Stimulated activated CD4-positive, alpha-beta T cell treated with anti-CD3 and anti-CD28 coated beads, Interleukin-1b, Interleukin-23, amount 100 ng/mL, for 1 hour (primary cell): ENCODE data around the gene CPSF3.
"Not testable (repeated sequence)": the region's sequence is repeated elsewhere in the genome, so short reads cannot be mapped to it uniquely, and the experiment has no call there.

Source experiments
- DNase-seq, 2 donors: peaks; one replicate each; pipeline ENCODE4 v3.0.0-alpha.2; 2020; ENCODE audit warnings: low read depth in 2 of 2

CPSF3 gene

DNA sequence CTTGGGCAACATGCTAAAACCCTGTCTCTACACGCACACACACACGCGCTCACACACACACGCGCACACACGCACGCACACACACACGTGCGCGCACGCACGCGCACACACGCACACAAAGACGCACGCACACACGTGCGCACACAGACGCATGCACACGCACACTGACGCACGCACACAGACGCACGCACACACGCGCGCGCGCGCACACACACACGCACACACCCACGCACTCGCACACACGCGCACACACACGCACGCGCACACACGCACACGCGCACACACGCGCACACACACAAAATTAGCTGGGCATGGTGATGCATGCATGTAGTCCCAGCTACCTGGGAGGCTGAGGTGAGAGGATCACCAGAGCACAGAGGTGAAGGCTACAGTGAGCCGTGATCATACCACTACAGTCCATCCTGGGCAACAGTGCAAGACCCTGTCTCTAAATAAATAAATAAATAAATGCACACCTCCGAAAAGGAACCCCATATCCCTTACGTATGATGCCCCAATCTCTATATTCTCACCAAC, 42.8 kb downstream of the CPSF3 start:
- DNase-seq = no peak

DNA sequence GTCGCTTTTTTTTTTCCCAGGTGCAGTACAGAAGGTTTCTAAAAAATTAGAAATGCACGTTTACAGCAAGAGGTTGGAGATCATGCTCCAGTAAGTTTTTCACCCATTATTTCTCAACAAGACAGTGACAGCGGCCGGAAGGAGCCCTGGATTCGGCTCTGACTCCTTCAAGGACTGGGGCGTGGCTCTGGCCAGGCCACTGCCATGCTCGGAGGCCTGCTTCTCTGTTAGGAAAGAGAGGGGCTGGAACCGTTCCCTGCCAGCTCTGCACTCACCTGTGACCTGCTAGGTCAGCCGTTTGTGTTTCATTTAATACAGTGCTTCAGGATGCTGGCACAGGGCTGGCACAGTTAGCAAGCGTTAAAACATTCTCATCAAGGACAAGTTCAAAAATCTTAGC, 44.2 kb downstream of the CPSF3 start:
- DNase-seq = no peak

DNA sequence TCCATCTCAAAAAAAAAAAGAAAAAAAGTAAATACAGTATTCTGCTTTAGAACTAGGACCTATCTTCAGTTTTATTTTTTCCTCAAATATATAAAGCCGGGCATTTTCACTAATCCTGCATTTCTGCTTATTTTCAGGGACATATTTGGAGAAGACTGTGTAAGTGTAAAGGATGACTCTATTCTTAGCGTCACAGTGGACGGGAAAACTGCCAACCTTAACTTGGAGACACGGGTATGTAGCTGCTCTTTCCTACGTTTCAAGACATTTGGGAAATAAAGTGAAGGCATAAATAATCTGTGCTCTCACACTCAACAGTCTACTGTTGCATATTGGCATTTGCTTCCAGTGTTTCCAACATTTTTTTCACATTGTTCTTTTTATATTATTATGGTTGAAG, 47.8 kb downstream of the CPSF3 start:
- DNase-seq = no peak

DNA sequence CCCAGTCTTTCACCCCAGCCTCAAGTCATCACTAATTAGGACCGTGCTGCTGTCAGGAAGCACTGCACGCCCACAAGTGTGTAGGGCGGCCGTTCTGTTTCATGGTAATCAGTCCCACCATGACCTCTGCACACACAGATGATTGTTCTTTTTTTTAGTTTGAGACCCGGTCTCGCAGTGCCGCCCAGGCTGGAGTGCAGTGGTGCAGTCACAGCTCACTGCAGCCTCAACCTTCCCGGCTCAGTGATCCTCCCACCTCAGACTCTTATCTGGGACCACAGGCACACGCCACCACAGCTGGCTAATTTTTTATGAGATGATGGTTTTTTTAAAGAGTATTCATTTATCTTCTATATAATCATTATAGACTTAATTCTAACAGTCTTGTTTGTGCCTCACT, 49.1 kb downstream of the CPSF3 start:
- no peak for DNase-seq

DNA sequence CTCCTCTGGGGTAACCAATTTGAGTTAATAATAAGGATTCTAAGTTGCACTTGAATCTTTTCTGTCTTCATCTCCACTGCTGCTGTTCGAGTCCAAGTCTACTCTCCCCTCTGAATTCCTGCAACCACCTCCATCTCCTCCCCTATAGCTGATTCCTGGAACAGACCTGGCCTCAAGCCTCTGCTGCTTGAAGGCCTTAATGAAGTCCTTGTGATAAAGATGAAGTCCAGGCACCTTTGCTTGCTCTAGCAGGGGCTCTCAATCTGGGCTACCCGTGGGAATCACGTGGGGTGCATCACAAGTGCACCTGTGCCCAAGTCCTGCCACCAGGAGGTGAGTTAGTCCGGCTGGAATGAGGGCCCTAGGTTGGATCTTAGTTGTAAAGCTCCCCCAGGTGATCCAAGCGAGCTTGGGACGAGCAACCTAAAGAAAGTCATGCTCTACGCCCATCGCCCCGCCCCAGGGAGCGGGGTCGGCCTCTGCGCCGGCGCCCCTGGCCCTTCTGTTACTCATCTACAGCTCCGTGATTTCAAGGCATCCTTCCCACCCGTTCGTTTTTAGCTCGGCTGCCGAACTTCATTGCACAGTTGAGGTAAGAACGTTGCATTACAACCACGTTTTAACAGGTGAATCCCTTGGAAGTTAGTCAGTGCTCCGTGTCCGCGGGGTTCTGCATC, 50.0 kb downstream of the CPSF3 start:
- no peak for DNase-seq

DNA sequence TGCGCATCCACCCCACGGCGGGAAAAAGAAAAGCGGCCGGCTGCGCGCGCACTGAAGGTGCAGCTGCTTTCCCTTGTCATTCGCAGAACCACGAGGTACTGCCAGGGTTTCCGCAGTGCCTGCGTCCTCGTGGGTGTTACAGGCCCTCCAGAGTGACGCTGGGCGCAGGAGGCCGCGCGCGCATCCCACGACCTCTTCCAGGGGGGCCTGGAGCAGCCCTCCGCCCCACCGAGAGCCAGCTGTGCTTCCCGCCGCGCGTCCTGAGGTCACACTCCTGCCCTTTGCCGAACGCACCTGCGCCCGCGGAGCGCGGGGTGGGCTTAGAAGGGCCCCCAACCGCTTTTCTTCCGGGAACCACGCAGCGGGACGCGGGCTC, 50.5 kb downstream of the CPSF3 start:
- peak; percentile 31 to 35 for DNase-seq

DNA sequence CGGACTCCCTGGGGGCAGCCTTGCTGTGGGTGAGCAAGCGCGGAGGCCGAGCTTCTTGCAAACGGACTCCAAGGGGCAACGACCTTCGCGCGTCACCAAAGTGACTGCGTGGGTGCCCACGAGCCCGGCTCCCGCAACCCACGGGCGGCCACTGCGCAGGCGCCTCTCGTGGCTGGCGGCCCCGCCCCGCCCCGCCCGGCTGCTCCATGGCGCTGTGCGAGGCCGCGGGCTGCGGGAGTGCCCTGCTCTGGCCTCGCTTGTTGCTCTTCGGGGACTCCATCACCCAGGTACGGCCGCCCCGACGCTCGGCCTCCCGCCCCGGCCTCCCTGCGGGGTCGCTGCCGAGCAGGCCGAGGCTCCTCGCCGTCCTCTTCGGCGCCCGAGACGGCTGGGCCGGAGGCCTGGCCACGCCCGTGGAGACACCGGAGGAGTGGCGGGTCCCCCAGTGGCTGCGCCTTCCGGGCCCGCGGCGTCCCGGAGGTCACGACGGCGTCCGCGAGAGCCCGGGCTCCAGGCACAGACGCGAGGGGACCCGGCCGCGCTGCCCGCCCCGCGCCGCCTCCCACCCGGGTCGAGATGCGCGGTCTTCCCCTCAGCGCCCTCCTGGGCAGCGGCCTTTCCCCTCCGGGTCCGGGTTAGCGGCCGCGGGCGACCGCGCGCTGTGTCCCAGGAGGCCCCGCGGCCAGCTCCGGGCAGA, 51.1 kb downstream of the CPSF3 start, which contains the start of gene IAH1:
Gene IAH1 (plus strand): TSS at position 191 of the 697 bp plus-strand sequence. CDS start 16 bp downstream, at position 207.
- peak; percentile 44 to 57 for DNase-seq

DNA sequence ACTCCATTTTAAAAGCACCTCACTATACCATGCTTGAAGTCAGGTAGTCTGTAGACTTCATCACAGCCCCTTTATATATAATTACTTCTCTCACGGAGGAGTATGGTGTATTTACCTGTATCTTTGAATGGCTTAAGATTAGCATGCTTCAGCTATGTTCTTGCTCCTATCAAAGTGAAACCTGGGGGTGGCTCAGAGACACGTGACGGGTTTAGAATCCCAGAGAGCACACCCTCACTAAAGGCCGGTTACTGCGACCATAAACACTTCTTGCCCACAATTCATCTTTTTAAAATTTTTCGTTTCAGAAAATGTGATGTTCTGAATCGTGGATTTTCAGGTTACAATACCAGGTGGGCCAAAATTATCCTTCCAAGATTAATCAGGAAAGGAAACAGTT, 54.5 kb downstream of the CPSF3 start:
- DNase-seq = no peak

DNA sequence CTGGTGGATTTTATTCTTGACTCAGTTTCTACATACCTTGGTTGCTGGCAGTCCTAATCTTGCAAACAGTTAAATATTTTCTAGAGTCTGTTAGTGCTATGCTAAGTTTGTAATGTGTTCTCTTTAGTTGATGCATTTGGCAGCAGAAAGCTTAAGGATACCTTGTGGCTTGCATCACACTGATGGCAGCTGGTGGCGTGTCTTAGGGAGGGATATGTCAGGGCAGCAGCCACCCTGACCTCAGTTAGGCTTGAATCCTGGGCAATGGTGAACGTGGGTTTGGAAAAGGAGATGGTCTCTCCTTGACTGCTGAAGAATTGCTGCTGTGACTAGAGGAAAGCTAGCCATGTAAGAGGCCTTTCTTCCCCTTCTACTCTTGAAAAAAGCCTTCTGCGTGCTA, 55.1 kb downstream of the CPSF3 start:
- DNase-seq = no peak

DNA sequence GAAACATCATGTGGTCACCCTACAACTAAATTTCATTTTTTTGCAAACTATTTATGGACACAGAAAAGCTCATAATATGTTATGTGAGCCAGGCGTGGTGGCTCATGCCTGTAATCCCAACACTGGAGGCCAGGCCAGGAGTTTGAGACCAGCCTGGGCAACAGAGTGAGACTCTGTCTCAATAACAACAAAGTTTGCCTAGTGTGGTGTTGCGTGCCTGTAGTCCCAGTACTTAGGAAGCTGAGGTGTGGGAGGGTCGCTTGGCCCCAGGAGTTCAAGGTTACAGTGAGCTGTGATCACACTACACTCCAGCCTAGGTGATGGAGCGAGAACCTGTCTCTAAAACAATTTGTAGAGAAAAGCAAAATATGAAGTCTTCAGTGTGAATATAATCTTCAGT, 56.7 kb downstream of the CPSF3 start:
- no peak for DNase-seq

DNA sequence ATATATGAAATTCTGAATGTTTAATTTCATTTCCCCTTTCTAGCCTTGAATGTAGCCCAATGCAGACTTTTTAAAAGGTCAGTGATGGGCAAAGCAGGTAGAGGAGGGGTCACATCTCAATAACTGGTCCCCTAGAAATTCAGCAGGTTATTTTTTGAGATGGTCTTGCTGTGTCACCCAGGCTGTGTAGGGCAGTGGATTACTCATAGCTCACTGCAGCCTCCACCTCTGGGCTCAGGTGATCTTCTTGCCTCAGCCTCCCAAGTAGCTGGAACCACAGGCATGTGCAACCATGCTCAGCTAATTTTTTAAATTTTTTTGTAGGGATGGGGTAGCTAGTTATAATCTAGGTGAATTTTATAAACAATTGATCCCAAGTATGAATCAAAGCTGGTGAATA, 59.7 kb downstream of the CPSF3 start:
- no peak for DNase-seq

DNA sequence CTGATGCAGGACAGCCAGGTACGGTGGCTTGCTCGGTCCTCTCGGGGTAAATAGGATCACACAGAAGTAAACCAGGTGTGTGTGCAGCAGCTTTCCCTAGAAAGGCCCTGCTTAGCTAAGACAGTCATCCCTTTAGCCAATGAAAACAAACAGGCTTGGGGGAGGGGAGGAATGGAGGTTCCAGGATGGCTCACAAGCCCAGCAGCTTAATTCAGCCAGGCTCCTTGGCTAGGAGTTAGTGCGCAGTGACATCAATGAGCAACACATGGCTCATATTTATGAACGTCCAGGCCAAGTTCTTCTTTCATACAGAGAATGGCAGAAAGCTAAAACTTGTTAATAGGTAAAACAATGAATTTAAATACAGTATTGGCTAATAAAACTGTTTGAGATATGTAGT, 61.1 kb downstream of the CPSF3 start:
- DNase-seq = no peak

DNA sequence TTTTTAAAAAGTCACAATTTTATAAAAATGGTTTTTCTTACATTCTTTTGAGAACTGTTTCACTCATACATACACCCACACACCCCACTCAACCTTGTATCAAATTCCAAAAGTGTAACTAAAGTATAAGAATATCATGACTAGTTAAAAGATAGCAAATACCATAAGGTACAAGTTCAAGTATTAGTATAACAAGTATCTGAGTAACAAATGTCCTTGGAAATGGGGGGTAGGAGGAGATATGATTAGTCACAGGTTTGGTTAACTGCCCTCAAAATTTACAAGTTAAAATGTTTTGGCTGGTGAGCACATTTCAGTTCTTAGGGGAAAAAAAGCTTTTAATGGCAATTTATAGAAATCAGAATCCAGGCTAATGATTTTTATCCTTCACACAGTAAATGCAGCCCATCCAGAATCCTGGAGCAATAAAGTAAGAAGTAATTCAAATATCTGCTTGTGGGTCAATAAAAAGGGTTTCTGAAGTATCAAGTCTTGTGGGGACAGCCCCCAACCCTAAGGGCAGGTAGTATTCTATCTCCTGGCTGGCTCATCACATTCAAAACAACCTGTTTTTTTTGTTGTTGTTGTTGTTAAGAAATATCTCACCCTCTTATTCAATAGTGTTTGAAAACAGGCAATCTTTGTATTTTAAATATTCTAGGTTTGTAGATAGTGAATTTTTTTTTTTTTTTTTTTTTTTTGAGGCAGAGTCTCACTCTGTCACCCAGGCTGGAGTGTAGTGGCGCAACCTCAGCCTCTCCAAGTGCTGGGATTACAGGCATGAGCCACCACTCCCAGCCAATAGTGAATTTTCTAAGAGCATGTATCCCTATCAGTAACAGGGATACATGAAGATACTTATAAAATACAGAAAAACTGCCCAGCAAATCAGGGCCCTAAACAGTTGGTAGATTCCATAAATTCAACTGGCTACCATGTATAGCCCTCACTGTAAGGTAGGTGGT, 65.4 kb downstream of the CPSF3 start:
- no peak for DNase-seq

DNA sequence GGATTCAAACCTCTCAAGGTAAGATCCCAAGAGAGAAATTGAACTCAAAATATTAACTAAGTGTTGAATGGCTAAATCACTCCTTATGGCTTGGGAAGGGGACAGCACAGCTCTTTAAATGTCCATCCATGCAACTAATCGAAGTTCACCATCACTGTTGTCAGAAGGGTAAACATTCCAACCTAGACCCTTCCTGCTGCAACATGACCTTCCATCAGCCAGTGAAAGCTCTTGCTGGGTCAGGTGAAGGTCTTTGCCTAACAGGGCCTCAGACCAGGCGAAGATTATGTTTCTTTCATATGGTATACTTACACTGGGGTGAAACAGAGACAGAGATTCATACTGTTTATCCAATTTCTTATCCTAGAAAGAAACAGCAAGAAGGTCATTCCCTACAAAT, 67.3 kb downstream of the CPSF3 start:
- no peak for DNase-seq

DNA sequence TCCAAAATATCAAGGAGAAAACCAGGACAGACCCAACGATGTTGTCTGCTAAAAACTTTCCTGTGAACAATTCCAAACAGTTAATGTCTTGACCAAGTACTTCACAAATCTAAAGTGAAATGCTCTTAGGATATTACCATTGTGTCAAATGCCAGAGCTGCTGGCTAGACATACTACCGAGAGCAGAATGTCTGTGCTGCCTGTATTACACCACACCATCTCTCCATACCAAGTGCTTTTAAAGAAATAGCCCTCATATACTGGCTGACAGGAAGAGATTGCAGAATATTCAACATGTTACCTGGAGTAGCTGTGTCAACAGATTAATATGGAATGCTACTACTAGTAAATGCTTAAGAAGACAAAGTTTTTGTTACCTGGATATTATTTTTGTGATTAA, 69.5 kb downstream of the CPSF3 start:
- DNase-seq = no peak

DNA sequence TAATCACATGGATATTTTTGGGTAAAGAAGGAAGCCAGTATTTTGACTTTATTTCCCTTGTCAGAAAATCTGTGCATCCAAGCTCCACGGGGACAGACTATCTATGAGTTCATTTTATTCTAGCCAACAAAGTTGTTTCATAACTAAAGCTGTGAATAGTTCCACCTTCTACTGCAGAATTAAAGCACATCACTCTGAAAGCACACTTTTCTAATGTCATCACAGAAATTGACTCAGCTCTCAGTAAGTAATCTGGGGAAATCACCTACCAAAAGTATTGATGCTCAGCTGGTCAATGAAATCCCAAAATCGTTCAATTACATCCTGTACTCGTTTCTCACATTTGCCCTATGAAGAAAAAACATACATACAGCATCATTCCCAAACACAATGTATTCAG, 70.0 kb downstream of the CPSF3 start:
- DNase-seq = no peak

DNA sequence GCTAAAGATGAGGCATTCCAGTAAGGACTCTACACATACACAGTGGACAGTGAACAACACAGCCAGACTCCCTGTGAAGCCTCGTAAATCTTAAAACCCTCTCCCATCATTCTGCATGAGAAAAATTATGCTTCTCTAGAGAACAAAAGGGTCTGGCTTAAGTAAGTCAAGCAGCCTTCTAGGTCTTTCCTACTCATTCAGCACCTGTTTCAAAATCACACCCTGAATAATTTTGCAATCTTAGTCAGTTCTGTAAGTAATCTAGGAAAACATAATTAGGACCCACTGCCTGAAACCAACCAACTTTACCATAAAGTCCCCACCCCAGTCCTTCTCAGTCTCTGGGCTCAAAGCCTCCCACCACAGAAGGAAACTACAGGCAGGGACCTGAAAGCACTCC, 70.6 kb downstream of the CPSF3 start:
- DNase-seq = no peak

DNA sequence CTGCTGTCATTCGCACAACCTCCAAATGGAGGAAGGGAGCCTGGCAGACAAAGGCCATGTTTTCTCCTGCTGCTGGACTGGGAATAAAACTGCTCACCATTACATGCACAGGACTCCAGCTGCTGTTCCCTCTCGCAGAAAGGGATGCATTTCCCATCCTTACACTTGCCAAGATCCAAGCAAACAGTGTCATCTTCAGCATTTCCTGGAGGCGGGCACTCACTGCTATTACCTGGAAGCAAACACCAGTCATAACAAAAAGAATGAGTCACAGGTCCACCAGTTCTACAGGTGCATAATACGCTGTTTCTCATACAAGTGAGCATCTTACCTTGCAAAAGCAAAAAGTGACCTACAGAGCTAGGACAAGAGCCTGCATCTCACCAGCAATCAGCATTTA, 73.6 kb downstream of the CPSF3 start:
- no peak for DNase-seq

DNA sequence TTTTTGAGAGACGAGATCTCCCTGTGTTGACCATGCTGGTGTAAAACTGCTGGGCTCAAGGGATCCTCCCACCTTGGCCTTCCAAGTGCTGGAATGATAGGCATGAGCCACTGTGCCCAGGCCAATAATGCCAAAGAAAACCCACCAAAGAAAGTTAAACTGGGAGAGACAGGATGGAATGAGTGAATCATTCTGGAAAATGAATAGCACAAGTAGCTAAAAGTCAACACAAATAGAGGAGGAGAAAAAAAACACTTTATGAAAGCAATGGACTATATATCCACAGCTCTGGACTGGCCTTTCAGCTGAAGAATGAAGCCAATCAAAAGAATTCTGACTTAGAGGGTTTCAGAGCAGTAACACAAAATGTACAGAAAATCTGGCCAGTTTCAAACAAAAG, 74.8 kb downstream of the CPSF3 start:
- DNase-seq = no peak

DNA sequence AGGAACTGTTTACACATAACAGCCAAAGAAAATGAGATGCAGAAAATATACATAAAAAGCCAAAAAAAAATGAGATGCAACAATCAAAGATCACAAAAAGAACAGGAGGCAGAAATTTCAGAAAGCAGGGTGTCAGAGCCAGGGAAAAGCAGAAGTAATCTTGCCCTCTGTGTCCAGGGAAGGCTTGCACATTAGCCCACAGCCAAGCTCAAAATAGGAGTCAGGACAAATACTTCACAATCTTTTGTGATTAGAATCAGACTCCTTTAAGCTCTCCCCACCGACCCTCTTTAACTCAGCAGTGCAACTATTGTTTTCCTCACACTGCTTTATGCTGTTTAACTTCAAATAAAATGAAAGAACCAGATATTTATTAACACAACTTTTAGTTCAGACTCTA, 85.5 kb downstream of the CPSF3 start:
- DNase-seq = no peak

DNA sequence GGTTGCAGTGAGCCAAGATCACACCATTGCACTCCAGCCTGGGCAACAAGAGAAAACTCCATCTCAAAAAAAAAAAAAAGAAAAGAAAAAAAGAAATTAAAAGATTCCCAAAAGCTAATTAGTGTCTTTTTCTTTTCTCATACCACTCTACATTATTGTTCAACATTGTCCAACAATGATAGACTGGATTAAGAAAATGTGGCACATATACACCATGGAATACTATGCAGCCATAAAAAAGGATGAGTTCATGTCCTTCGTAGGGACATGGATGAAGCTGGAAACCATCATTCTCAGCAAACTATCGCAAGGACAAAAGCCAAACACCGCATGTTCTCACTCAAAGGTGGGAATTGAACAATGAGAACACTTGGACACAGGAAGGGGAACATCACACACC, 90.5 kb downstream of the CPSF3 start:
- DNase-seq = not testable (repeated sequence)

DNA sequence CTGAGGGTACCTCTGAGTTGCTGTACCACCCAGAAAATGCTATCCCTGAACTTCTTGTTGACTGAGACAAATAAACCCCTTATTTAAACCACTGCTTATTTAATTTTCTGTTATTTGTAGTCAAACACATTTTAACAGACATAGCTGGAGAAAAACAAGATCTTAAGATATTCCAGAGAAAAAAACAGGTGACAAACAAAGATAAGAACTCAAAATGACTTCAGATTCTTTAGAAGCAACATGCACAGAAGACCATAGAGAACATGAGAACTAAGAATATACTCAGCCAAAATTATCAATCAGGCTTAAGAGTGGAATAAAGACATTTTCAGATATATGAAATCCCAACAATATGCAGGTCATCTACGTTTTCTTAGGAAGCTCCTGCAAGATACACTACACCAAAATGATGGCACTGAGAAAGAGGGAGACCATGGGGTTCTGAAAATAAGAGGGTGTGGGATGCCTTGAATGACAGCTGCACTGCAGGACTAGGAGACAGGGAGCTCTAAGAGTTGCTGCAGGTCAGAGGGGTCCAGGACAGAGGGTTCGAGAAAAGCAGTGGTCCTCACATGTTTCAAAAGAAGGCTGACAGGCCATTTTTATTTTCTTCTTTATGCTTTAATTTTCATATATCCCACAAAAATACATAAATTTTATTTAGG, 93.8 kb downstream of the CPSF3 start:
- DNase-seq = no peak
